Measurements from ENCODE around the gene ZBTB7A.

Gene ZBTB7A

GRCh38 chr19:4096049-4096892, 29.6 kb upstream of the ZBTB7A start:
- Histone ChIP-seq H3K56ac (ENCODE audit: low read length) (no peak overlapping the region), H2BK120ac (ENCODE audit: low read depth, low read length) (no peak overlapping the region), H3K18ac (ENCODE audit: low read length) (no peak overlapping the region), H4K5ac (ENCODE audit: low read length) (no peak overlapping the region), H3K79me1 (ENCODE audit: low read length) (no peaks in the 10 kb centered on the region), H3K79me2 (ENCODE audit: control insufficient read depth, insufficient read depth, low read length) (no peaks in the 10 kb centered on the region), H3K27me3 (ENCODE audit: insufficient read depth, low read length, poor library complexity) (no peaks in the 10 kb centered on the region), H3K4me1 (ENCODE audit: control insufficient read depth, low read depth, low read length) (no peaks in the 10 kb centered on the region), H3K4me3 (ENCODE audit: low read length) (no peak overlapping the region), H3K23ac (ENCODE audit: low read length) (no peak overlapping the region), H3K4ac (ENCODE audit: low read depth, low read length) (no peak overlapping the region), H3K4me2 (ENCODE audit: low read length) (no peak overlapping the region), H2AK5ac (ENCODE audit: low read length) (no peak overlapping the region), H3K27ac (ENCODE audit: low read depth, low read length) (no peak overlapping the region), H2BK15ac (replicated peaks; ENCODE audit: low read depth) (no peak overlapping the region), H4K8ac (ENCODE audit: low read depth, low read length) (no peak overlapping the region), H3K36me3 (ENCODE audit: control insufficient read depth, insufficient read depth, low read length) (peaks cover 6% of the 10 kb centered on the region), H2BK5ac (ENCODE audit: low read length) (no peak overlapping the region), H3K9ac (ENCODE audit: low read length) (no peak overlapping the region)
- WGBS (ENCODE audit: extremely low coverage, insufficient coverage, low lambda C conversion rate): no CpG with 5 or more reads among the region's 31 CpGs
- DNase-seq: no peak

GRCh38 chr19:4095488-4095844, 28.8 kb upstream of the ZBTB7A start:
- Histone ChIP-seq H3K23ac (ENCODE audit: low read length) (no peak overlapping the region), H3K56ac (ENCODE audit: low read length) (no peak overlapping the region), H4K8ac (ENCODE audit: low read depth, low read length) (no peak overlapping the region), H3K36me3 (ENCODE audit: control insufficient read depth, insufficient read depth, low read length) (peaks cover 5% of the 10 kb centered on the region), H3K27me3 (ENCODE audit: insufficient read depth, low read length, poor library complexity) (no peaks in the 10 kb centered on the region), H3K27ac (ENCODE audit: low read depth, low read length) (no peak overlapping the region), H2BK5ac (ENCODE audit: low read length) (no peak overlapping the region), H3K18ac (ENCODE audit: low read length) (no peak overlapping the region), H2AK5ac (ENCODE audit: low read length) (no peak overlapping the region), H4K5ac (ENCODE audit: low read length) (no peak overlapping the region), H3K4me3 (ENCODE audit: low read length) (no peak overlapping the region), H3K9ac (ENCODE audit: low read length) (no peak overlapping the region), H3K4me1 (ENCODE audit: control insufficient read depth, low read depth, low read length) (no peaks in the 10 kb centered on the region), H2BK120ac (ENCODE audit: low read depth, low read length) (no peak overlapping the region), H3K4ac (ENCODE audit: low read depth, low read length) (no peak overlapping the region), H2BK15ac (replicated peaks; ENCODE audit: low read depth) (no peak overlapping the region), H3K79me2 (ENCODE audit: control insufficient read depth, insufficient read depth, low read length) (no peaks in the 10 kb centered on the region), H3K4me2 (ENCODE audit: low read length) (no peak overlapping the region), H3K79me1 (ENCODE audit: low read length) (no peaks in the 10 kb centered on the region)
- WGBS (ENCODE audit: extremely low coverage, insufficient coverage, low lambda C conversion rate): no CpG with 5 or more reads among the region's 12 CpGs
- no peak for DNase-seq

GRCh38 chr19:4094761-4095487, 28.2 kb upstream of the ZBTB7A start:
- Histone ChIP-seq H3K9ac (ENCODE audit: low read length) (no peak overlapping the region), H3K36me3 (ENCODE audit: control insufficient read depth, insufficient read depth, low read length) (peaks cover 5% of the 10 kb centered on the region), H2BK5ac (ENCODE audit: low read length) (no peak overlapping the region), H3K23ac (ENCODE audit: low read length) (no peak overlapping the region), H4K5ac (ENCODE audit: low read length) (no peak overlapping the region), H2AK5ac (ENCODE audit: low read length) (no peak overlapping the region), H3K4me1 (ENCODE audit: control insufficient read depth, low read depth, low read length) (no peaks in the 10 kb centered on the region), H3K79me1 (ENCODE audit: low read length) (no peaks in the 10 kb centered on the region), H3K18ac (ENCODE audit: low read length) (no peak overlapping the region), H3K27ac (ENCODE audit: low read depth, low read length) (no peak overlapping the region), H3K4me2 (ENCODE audit: low read length) (no peak overlapping the region), H2BK15ac (replicated peaks; ENCODE audit: low read depth) (no peak overlapping the region), H3K4ac (ENCODE audit: low read depth, low read length) (no peak overlapping the region), H2BK120ac (ENCODE audit: low read depth, low read length) (no peak overlapping the region), H3K4me3 (ENCODE audit: low read length) (no peak overlapping the region), H3K79me2 (ENCODE audit: control insufficient read depth, insufficient read depth, low read length) (no peaks in the 10 kb centered on the region), H3K56ac (ENCODE audit: low read length) (no peak overlapping the region), H3K27me3 (ENCODE audit: insufficient read depth, low read length, poor library complexity) (no peaks in the 10 kb centered on the region), H4K8ac (ENCODE audit: low read depth, low read length) (no peak overlapping the region)
- WGBS (ENCODE audit: extremely low coverage, insufficient coverage, low lambda C conversion rate): no CpG with 5 or more reads among the region's 35 CpGs
- DNase-seq: no peak

GRCh38 chr19:4094291-4094690, 27.6 kb upstream of the ZBTB7A start:
- H3K4me2 ChIP-seq (ENCODE audit: low read length): no peak overlapping the region
- H3K4me3 ChIP-seq (ENCODE audit: low read length): no peak overlapping the region
- H3K27ac ChIP-seq (ENCODE audit: low read depth, low read length): no peak overlapping the region
- no peak overlapping the region for H2BK15ac ChIP-seq (replicated peaks; ENCODE audit: low read depth)
- no peak overlapping the region for H4K5ac ChIP-seq (ENCODE audit: low read length)
- H3K4me1 ChIP-seq (ENCODE audit: control insufficient read depth, low read depth, low read length): no peaks in the 10 kb centered on the region
- peaks cover 7% of the 10 kb centered on the region for H3K36me3 ChIP-seq (ENCODE audit: control insufficient read depth, insufficient read depth, low read length)
- no peak overlapping the region for H3K23ac ChIP-seq (ENCODE audit: low read length)
- H2BK5ac ChIP-seq (ENCODE audit: low read length): no peak overlapping the region
- H3K9ac ChIP-seq (ENCODE audit: low read length): no peak overlapping the region
- no peak overlapping the region for H3K18ac ChIP-seq (ENCODE audit: low read length)
- H4K8ac ChIP-seq (ENCODE audit: low read depth, low read length): no peak overlapping the region
- no peaks in the 10 kb centered on the region for H3K79me1 ChIP-seq (ENCODE audit: low read length)
- no peak overlapping the region for H3K4ac ChIP-seq (ENCODE audit: low read depth, low read length)
- H3K56ac ChIP-seq (ENCODE audit: low read length): no peak overlapping the region
- H2BK120ac ChIP-seq (ENCODE audit: low read depth, low read length): no peak overlapping the region
- no peaks in the 10 kb centered on the region for H3K27me3 ChIP-seq (ENCODE audit: insufficient read depth, low read length, poor library complexity)
- H3K79me2 ChIP-seq (ENCODE audit: control insufficient read depth, insufficient read depth, low read length): no peaks in the 10 kb centered on the region
- no peak overlapping the region for H2AK5ac ChIP-seq (ENCODE audit: low read length)
- no peak for DNase-seq
- WGBS (ENCODE audit: extremely low coverage, insufficient coverage, low lambda C conversion rate): no CpG with 5 or more reads among the region's 19 CpGs

- no peaks in the 10 kb centered on the region for H3K79me1 ChIP-seq (ENCODE audit: low read length)
- H3K4ac ChIP-seq (ENCODE audit: low read depth, low read length): no peak overlapping the region
- peaks cover 4% of the 10 kb centered on the region for H3K36me3 ChIP-seq (ENCODE audit: control insufficient read depth, insufficient read depth, low read length)
- H3K4me2 ChIP-seq (ENCODE audit: low read length): no peak overlapping the region
- no peaks in the 10 kb centered on the region for H3K27me3 ChIP-seq (ENCODE audit: insufficient read depth, low read length, poor library complexity)
- H2BK120ac ChIP-seq (ENCODE audit: low read depth, low read length): no peak overlapping the region
- no peak overlapping the region for H2AK5ac ChIP-seq (ENCODE audit: low read length)
- no peak overlapping the region for H3K18ac ChIP-seq (ENCODE audit: low read length)
- no peak overlapping the region for H2BK15ac ChIP-seq (replicated peaks; ENCODE audit: low read depth)
- no peak overlapping the region for H3K56ac ChIP-seq (ENCODE audit: low read length)
- no peak overlapping the region for H4K8ac ChIP-seq (ENCODE audit: low read depth, low read length)
- no CpG with 5 or more reads among the region's 18 CpGs for WGBS (ENCODE audit: extremely low coverage, insufficient coverage, low lambda C conversion rate)
- H3K4me1 ChIP-seq (ENCODE audit: control insufficient read depth, low read depth, low read length): no peaks in the 10 kb centered on the region
- no peak overlapping the region for H3K23ac ChIP-seq (ENCODE audit: low read length)
- H3K4me3 ChIP-seq (ENCODE audit: low read length): no peak overlapping the region
- no peak overlapping the region for H3K27ac ChIP-seq (ENCODE audit: low read depth, low read length)
- H2BK5ac ChIP-seq (ENCODE audit: low read length): no peak overlapping the region
- no peak overlapping the region for H3K9ac ChIP-seq (ENCODE audit: low read length)
- no peaks in the 10 kb centered on the region for H3K79me2 ChIP-seq (ENCODE audit: control insufficient read depth, insufficient read depth, low read length)
- H4K5ac ChIP-seq (ENCODE audit: low read length): no peak overlapping the region
- no peak for DNase-seq
Observed at GRCh38 chr19:4093643-4094175, 27.0 kb upstream of the ZBTB7A start.

Measured in mesendoderm (in vitro differentiated cells).